Left kidney (tissue), 2 donors: ENCODE measurements around the gene CLMP. TPM values are rescaled to one million over a fixed set of nuclear protein-coding genes. Genes with fewer than 3 reads are reported as not detected.
"Not testable (repeated sequence)": the region's sequence is repeated elsewhere in the genome, so short reads cannot be mapped to it uniquely, and the experiment has no call there.

Experiments used
- DNase-seq: peaks from one replicate; pipeline ENCODE4 v3.0.0-alpha.2; 2013
- polyA plus RNA-seq: library from polyadenylated mRNA; unstranded; fragments of 120-200 nt; gene quantifications from one replicate; pipeline ENCODE4 v1.2.1, GENCODE V29; 2013; ENCODE audit not compliant: insufficient read length

CLMP gene
- polyA plus RNA-seq, 1 donor = 34.1 TPM

- DNase-seq = no peak
Observed at GRCh38 chr11:123219066-123219690, 24.1 kb upstream of the CLMP start.

GRCh38 chr11:123218451-123218850 is 23.4 kb upstream of the CLMP start:
- DNase-seq = no peak

- DNase-seq = no peak
Observed at GRCh38 chr11:123217897-123218296, 22.8 kb upstream of the CLMP start.

GRCh38 chr11:123216249-123216648 is 21.2 kb upstream of the CLMP start:
- DNase-seq = no peak

GRCh38 chr11:123214940-123215339 is 19.9 kb upstream of the CLMP start:
- DNase-seq = no peak

GRCh38 chr11:123214396-123214795 is 19.3 kb upstream of the CLMP start:
- no peak for DNase-seq

- no peak for DNase-seq
Observed at GRCh38 chr11:123213307-123213771, 18.3 kb upstream of the CLMP start.

- DNase-seq = no peak
Observed at GRCh38 chr11:123212406-123212805, 17.4 kb upstream of the CLMP start.

GRCh38 chr11:123211981-123212380 is 16.9 kb upstream of the CLMP start:
- no peak for DNase-seq

- no peak for DNase-seq
Observed at GRCh38 chr11:123211149-123211852, 16.3 kb upstream of the CLMP start.

GRCh38 chr11:123209591-123209990 is 14.5 kb upstream of the CLMP start:
- no peak for DNase-seq

- DNase-seq = no peak
Observed at GRCh38 chr11:123206791-123207434, 11.9 kb upstream of the CLMP start.

GRCh38 chr11:123206055-123206454 is 11.0 kb upstream of the CLMP start:
- DNase-seq = not testable (repeated sequence)

- DNase-seq = no peak
Observed at GRCh38 chr11:123203934-123204333, 8.9 kb upstream of the CLMP start.

GRCh38 chr11:123203471-123203870 is 8.4 kb upstream of the CLMP start:
- no peak for DNase-seq

- peak; percentile 50 for DNase-seq
Observed at GRCh38 chr11:123202155-123203151, 7.4 kb upstream of the CLMP start.

GRCh38 chr11:123200264-123200663 is 5.2 kb upstream of the CLMP start:
- no peak for DNase-seq

- DNase-seq = no peak
Observed at GRCh38 chr11:123197711-123198110, 2.7 kb upstream of the CLMP start.

- no peak for DNase-seq
Observed at GRCh38 chr11:123196060-123196714, 1.1 kb upstream of the CLMP start.

GRCh38 chr11:123194337-123195187 is 486 bp downstream of the CLMP start:
- DNase-seq = no peak

- no peak for DNase-seq
Observed at GRCh38 chr11:123193742-123194141, 1.3 kb downstream of the CLMP start.
